ENCODE data around the gene CAPN14.

DNA sequence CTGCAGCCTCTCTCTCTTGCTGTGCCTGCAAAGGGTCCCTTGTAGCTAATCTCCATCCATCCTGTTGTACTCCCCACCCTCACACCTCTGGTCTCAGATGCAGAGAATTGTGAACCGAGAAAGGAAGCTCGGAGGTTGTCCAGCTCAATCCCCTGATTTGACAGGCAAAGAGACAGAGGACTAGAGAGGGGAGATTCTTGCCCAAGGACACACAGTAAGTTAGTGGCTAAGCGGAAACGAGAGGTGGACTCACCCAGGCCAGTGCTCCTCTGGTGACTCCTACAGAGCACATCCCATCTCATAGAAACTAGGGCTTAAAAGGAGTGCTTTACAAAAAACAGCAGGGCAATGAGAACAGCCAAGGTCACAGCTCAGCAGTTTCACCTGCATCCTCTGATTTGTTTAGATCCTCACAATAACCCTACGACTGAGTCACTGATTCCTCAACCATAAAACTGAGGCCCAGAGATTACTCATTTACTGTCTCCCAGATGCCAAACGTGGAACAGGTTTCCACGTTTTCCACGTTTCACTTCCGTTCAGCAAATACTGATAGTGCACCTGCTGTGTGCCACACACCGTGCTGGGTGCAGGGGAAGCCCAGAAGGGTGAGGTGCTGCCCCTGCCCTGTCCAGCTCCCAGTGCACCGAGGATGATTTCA is 38.7 kb upstream of the CAPN14 start:
- TF ChIP-seq, protein P1, sequence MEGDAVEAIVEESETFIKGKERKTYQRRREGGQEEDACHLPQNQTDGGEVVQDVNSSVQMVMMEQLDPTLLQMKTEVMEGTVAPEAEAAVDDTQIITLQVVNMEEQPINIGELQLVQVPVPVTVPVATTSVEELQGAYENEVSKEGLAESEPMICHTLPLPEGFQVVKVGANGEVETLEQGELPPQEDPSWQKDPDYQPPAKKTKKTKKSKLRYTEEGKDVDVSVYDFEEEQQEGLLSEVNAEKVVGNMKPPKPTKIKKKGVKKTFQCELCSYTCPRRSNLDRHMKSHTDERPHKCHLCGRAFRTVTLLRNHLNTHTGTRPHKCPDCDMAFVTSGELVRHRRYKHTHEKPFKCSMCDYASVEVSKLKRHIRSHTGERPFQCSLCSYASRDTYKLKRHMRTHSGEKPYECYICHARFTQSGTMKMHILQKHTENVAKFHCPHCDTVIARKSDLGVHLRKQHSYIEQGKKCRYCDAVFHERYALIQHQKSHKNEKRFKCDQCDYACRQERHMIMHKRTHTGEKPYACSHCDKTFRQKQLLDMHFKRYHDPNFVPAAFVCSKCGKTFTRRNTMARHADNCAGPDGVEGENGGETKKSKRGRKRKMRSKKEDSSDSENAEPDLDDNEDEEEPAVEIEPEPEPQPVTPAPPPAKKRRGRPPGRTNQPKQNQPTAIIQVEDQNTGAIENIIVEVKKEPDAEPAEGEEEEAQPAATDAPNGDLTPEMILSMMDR (IDR thresholded peaks at IDR 0.05 in 2 of 3, conservative IDR thresholded peaks at IDR 0.05 in 1 of 3; ENCODE audit: borderline replicate concordance in 1 of 3, insufficient read depth in 1 of 3, low read depth in 2 of 3, low read length in 2 of 3), result no peak
- TF ChIP-seq EZH2phosphoT487 (IDR thresholded peaks at IDR 0.05; ENCODE audit: borderline replicate concordance) (no peak), POLR2A (IDR thresholded peaks at IDR 0.05; ENCODE audit: borderline replicate concordance, extremely low read depth, insufficient read depth, insufficient read length) (no peak), YY1 (IDR thresholded peaks at IDR 0.05; ENCODE audit: extremely low read depth, insufficient replicate concordance, low read depth, low read length) (no peak), POLR2AphosphoS5 (IDR thresholded peaks at IDR 0.05; ENCODE audit: low read depth, low read length) (no peak), SRF (IDR thresholded peaks at IDR 0.05; ENCODE audit: low read depth) (no peak)
